IMR-90 (cell line): ENCODE results near the gene SLAMF6.

Experiments used
- BHLHE40 ChIP-seq: fragments of 150-350 bp; IDR thresholded peaks from 2 replicates; pipeline ENCODE4 v1.6.1; 2016; ENCODE audit warnings: mild to moderate bottlenecking, low read depth, low read length
- CEBPB ChIP-seq: IDR thresholded peaks from 2 replicates; pipeline ENCODE4 v1.6.1; 2012; ENCODE audit warnings: low read depth, low read length, improper control_type of control experiment
- FOS ChIP-seq: fragments of 150-350 bp; IDR thresholded peaks from 2 replicates; pipeline ENCODE4 v1.6.1; 2016; ENCODE audit warnings: low read depth, low read length
- MAFK ChIP-seq: IDR thresholded peaks from 2 replicates; pipeline ENCODE4 v1.6.1; 2012; ENCODE audit warnings: low read depth, low read length, improper control_type of control experiment
- MAZ ChIP-seq: IDR thresholded peaks from 2 replicates; pipeline ENCODE4 v1.6.1; 2012; ENCODE audit warnings: low read depth, mild to moderate bottlenecking, low read length, improper control_type of control experiment, moderate library complexity, borderline replicate concordance
- MXI1 ChIP-seq: IDR thresholded peaks from 2 replicates; pipeline ENCODE4 v1.6.1; 2012; ENCODE audit warnings: low read depth, mild to moderate bottlenecking, low read length, moderate library complexity, borderline replicate concordance
- NFE2L2 ChIP-seq: fragments of 150-350 bp; IDR thresholded peaks from 2 replicates; pipeline ENCODE4 v1.6.1; 2016; ENCODE audit warnings: low read depth, mild to moderate bottlenecking, low read length
- POLR2A ChIP-seq: IDR thresholded peaks from 2 replicates; pipeline ENCODE4 v1.6.1; 2012; ENCODE audit warnings: mild to moderate bottlenecking, low read depth, low read length
- RAD21 ChIP-seq: IDR thresholded peaks from 2 replicates; pipeline ENCODE4 v1.6.1; 2012; ENCODE audit warnings: low read length, improper control_type of control experiment
- RFX5 ChIP-seq: IDR thresholded peaks from 2 replicates; pipeline ENCODE4 v1.8.0; 2012; ENCODE audit warnings: low read depth, mild to moderate bottlenecking, low read length, moderate library complexity
- SMC3 ChIP-seq: fragments of 150-350 bp; IDR thresholded peaks from 2 replicates; pipeline ENCODE4 v1.6.1; 2016; ENCODE audit warnings: low read depth, mild to moderate bottlenecking, antibody characterized with exemption, low read length, moderate library complexity
- TF ChIP-seq, protein P1 (sequence below): conservative IDR thresholded peaks from 2 replicates; pipeline ENCODE4 v1.5.1; 2012; ENCODE audit warnings: mild to moderate bottlenecking, low read depth, low read length, improper control_type of control experiment
- TF ChIP-seq, protein P2 (sequence below): fragments of 150-350 bp; IDR thresholded peaks from 2 replicates; pipeline ENCODE4 v1.6.1; 2017; ENCODE audit warnings: mild to moderate bottlenecking, antibody characterized with exemption, low read length, low read depth
- TF ChIP-seq, protein P3 (sequence below): fragments of 150-350 bp; IDR thresholded peaks from 2 replicates; pipeline ENCODE4 v1.6.1; 2016; ENCODE audit warnings: low read depth, mild to moderate bottlenecking, low read length, moderate library complexity, borderline replicate concordance

DNA sequence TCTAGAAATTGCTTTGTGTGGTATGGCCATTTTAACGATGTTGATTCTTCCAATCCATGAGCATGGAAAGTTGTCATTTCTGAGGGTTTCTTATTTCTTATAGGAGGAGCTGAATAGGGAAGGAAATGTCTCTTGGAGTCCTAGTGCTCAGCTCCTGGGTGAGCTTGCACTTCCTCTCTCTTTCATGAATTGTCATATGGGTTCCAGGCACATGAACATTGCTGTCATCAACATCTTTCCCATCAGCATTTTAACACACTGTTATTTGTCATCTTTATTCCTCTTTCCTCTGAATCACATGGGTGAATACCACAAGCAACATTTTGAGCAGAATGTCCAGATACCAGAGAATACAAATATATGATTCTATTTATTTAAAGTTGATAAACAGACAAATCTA, 23.4 kb downstream of the SLAMF6 start:
- TF ChIP-seq, protein P1, sequence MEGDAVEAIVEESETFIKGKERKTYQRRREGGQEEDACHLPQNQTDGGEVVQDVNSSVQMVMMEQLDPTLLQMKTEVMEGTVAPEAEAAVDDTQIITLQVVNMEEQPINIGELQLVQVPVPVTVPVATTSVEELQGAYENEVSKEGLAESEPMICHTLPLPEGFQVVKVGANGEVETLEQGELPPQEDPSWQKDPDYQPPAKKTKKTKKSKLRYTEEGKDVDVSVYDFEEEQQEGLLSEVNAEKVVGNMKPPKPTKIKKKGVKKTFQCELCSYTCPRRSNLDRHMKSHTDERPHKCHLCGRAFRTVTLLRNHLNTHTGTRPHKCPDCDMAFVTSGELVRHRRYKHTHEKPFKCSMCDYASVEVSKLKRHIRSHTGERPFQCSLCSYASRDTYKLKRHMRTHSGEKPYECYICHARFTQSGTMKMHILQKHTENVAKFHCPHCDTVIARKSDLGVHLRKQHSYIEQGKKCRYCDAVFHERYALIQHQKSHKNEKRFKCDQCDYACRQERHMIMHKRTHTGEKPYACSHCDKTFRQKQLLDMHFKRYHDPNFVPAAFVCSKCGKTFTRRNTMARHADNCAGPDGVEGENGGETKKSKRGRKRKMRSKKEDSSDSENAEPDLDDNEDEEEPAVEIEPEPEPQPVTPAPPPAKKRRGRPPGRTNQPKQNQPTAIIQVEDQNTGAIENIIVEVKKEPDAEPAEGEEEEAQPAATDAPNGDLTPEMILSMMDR, result no peak
- TF ChIP-seq, protein P2, sequence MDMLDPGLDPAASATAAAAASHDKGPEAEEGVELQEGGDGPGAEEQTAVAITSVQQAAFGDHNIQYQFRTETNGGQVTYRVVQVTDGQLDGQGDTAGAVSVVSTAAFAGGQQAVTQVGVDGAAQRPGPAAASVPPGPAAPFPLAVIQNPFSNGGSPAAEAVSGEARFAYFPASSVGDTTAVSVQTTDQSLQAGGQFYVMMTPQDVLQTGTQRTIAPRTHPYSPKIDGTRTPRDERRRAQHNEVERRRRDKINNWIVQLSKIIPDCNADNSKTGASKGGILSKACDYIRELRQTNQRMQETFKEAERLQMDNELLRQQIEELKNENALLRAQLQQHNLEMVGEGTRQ, result no peak
- no peak for TF ChIP-seq RAD21
- TF ChIP-seq POLR2A, result no peak
- no peak for TF ChIP-seq FOS
- no peak for TF ChIP-seq CEBPB
- no peak for TF ChIP-seq SMC3
- TF ChIP-seq MAFK, result no peak
- no peak for TF ChIP-seq MAZ
- TF ChIP-seq MXI1, result no peak
- TF ChIP-seq BHLHE40, result no peak
- TF ChIP-seq, protein P3, sequence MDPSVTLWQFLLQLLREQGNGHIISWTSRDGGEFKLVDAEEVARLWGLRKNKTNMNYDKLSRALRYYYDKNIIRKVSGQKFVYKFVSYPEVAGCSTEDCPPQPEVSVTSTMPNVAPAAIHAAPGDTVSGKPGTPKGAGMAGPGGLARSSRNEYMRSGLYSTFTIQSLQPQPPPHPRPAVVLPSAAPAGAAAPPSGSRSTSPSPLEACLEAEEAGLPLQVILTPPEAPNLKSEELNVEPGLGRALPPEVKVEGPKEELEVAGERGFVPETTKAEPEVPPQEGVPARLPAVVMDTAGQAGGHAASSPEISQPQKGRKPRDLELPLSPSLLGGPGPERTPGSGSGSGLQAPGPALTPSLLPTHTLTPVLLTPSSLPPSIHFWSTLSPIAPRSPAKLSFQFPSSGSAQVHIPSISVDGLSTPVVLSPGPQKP, result no peak
- no peak for TF ChIP-seq RFX5
- TF ChIP-seq NFE2L2, result no peak
